ENCODE data around the gene CHKB.

The CHKB gene

GRCh38 chr22:50599816-50600455 lies 17.3 kb upstream of the CHKB start:
- no peak for DNase-seq (ENCODE audit: low spot score)

GRCh38 chr22:50597097-50597496 lies 14.4 kb upstream of the CHKB start:
- no peak for DNase-seq (ENCODE audit: low spot score)

- no peak for DNase-seq (ENCODE audit: low spot score)
Observed at GRCh38 chr22:50595189-50595588, 12.5 kb upstream of the CHKB start.

GRCh38 chr22:50587407-50587806 lies 4.8 kb upstream of the CHKB start:
- no peak for DNase-seq (ENCODE audit: low spot score)

GRCh38 chr22:50586416-50586815 lies 3.8 kb upstream of the CHKB start:
- DNase-seq (ENCODE audit: low spot score): no peak

- no peak for DNase-seq (ENCODE audit: low spot score)
Observed at GRCh38 chr22:50585781-50586180, 3.1 kb upstream of the CHKB start.

- DNase-seq (ENCODE audit: low spot score): no peak
Observed at GRCh38 chr22:50585238-50585637, 2.6 kb upstream of the CHKB start.

- no peak for DNase-seq (ENCODE audit: low spot score)
Observed at GRCh38 chr22:50584106-50585096, 1.8 kb upstream of the CHKB start.

GRCh38 chr22:50583294-50583861 lies 729 bp upstream of the CHKB start:
- DNase-seq (ENCODE audit: low spot score): no peak

GRCh38 chr22:50581950-50582492 lies 628 bp downstream of the CHKB start:
- no peak for DNase-seq (ENCODE audit: low spot score)

- DNase-seq (ENCODE audit: low spot score): no peak
Observed at GRCh38 chr22:50581031-50581949, 1.4 kb downstream of the CHKB start.

GRCh38 chr22:50579752-50580151 lies 2.9 kb downstream of the CHKB start:
- no peak for DNase-seq (ENCODE audit: low spot score)

GRCh38 chr22:50578776-50579310 lies 3.8 kb downstream of the CHKB start:
- DNase-seq (ENCODE audit: low spot score): no peak

- DNase-seq (ENCODE audit: low spot score): no peak
Observed at GRCh38 chr22:50577987-50578775, 4.5 kb downstream of the CHKB start, which contains the start of gene CPT1B. CPT1B (minus strand) TSS chr22:50578427; CDS start chr22:50577915, 512 bp downstream.

- no peak for DNase-seq (ENCODE audit: low spot score)
Observed at GRCh38 chr22:50577697-50577986, 5.0 kb downstream of the CHKB start.

GRCh38 chr22:50576806-50577696 lies 5.6 kb downstream of the CHKB start:
- no peak for DNase-seq (ENCODE audit: low spot score)

GRCh38 chr22:50576070-50576469 lies 6.6 kb downstream of the CHKB start:
- no peak for DNase-seq (ENCODE audit: low spot score)

- DNase-seq (ENCODE audit: low spot score): no peak
Observed at GRCh38 chr22:50575426-50575941, 7.2 kb downstream of the CHKB start.

GRCh38 chr22:50574383-50574755 lies 8.3 kb downstream of the CHKB start:
- DNase-seq (ENCODE audit: low spot score): no peak
